Measurements from ENCODE around the gene SYNJ2. TPM values are rescaled to one million over a fixed set of nuclear protein-coding genes. Genes with fewer than 3 reads are reported as not detected.

The SYNJ2 gene
- total RNA-seq, 2 experiments from 2014 or later: 38.2 to 38.5 TPM

DNA sequence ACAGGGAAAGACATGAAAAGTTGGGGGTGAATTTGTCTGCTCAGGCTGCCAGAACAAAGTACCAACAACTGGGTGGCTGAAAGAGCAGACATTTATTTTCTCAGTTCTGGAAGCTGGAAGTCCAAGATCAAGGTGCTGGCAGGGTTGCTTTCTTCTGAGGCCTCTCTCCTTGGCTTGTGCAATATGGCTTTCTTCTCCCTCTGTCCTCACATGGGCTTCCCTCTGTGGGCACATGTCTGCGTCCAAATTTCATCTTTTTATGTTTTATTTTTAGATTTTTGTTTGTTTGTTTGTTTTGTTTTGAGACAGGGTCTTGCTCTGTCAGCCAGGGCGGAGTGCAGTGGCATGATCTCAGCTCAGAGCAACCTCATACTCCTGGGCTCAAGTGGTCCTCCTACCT is 6.2 kb upstream of the SYNJ2 start:
- H3K9me3 Mint-ChIP-seq (ENCODE audit: insufficient read depth): no peaks in the 10 kb centered on the region
- ChIA-PET CTCF (interaction anchor here (0.9 to 1.5 kb wide), 3 partner anchors 13 to 96 kb away, joined by 3 to 4 read pairs (median 3); no protein-coding TSS in a partner anchor), POLR2A (no interaction called here)

DNA sequence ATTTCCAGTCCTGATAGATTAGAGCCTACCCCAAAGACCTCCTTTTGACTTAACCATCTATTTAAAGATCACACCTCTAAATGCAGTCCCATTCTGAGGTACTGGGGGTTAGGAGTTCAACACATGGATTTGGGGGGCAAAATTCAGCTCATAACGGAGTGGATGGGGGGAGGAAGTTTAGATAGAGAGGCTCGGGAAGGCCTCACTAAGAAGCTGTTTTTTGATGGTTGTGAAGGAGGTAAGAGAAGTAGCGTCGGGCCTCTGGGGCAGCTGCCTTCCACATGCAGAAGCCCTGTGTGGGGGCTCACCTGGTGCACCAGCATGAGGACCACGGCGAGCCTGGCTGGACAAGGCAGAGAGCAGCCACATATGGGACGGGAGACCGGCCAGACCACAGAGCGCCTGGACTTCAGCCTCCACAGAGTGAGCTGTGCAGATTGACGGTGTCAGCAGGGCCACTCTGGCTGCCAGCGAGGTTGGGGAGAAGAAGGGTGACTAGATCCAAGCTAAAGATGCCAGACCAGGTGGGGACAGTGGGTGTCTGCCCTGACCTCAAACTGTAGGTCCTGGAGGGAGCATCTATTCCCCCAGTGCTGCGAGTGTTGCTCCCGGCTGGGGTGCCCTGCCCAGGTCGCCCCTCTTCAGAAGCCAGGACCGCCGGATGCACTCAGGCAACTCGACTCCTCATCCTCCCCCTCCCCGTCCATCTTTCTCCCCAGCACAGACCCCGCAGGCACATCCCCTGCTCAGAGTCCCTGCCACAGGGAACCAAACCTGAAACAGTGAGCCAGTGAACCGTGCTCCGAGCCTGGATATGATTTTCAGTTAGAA is 5.1 kb upstream of the SYNJ2 start:
- POLR2A ChIA-PET: interaction anchor here (0.5 kb wide), 1 partner anchor 1193 kb away, joined by 3 read pairs; no protein-coding TSS in a partner anchor
- no peak for ATAC-seq
- Mint-ChIP-seq H3K4me1 (ENCODE audit: low read depth) (peaks cover 40% of the 10 kb centered on the region), H3K4me3 (no peak overlapping the region), H3K9me3 (ENCODE audit: insufficient read depth) (no peaks in the 10 kb centered on the region), H3K27me3 (ENCODE audit: low read depth) (peaks cover 20% of the 10 kb centered on the region), H3K36me3 (ENCODE audit: low read depth) (no peaks in the 10 kb centered on the region), H3K27ac (no peak overlapping the region)
- CTCF ChIA-PET: interaction anchor here (0.5 to 1.5 kb wide), 3 partner anchors 11 to 30 kb away, joined by 3 read pairs; no protein-coding TSS in a partner anchor
- no peak for DNase-seq

More for the DNA sequence above, 6.2 kb upstream of the SYNJ2 start:
- H3K27me3 Mint-ChIP-seq (ENCODE audit: low read depth): peaks cover 29% of the 10 kb centered on the region
- DNase-seq (no peak), ATAC-seq (no peak)
- no peaks in the 10 kb centered on the region for H3K36me3 Mint-ChIP-seq (ENCODE audit: low read depth)
- H3K27ac Mint-ChIP-seq: no peak overlapping the region
- no peak overlapping the region for H3K4me3 Mint-ChIP-seq
- H3K4me1 Mint-ChIP-seq (ENCODE audit: low read depth): peaks cover 33% of the 10 kb centered on the region

DNA sequence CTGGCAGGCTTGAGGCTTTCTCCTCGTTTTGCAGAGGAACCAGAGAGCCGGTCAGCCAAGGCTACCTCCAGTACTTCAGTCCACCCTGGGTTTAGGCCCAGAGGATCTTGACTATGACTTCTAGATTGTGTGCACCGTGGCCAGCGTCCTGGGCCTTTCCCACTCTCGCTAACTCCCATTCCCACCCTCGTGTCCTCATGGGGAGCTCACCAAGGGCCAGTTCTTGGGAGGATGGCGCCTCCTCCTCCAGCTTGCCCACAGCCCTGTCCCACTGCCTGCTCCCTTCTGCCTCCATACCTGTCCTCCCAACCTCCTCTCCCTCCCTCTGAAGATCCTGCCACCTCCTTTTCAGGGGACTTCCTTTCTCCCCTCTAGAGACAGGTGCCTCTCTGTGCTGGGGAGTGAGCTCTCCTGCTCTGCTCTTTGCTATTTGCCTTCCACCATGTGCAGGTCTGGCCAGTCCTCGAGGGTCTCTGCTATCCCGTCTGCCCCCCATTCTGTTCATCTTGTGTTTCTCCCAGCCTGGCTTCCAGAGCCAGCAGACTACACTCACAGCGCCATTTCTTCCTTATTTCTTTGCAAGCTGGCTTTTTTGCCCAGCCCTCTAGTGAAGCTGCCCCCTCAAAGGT is 4.4 kb upstream of the SYNJ2 start:
- peaks cover 17% of the 10 kb centered on the region for H3K27me3 Mint-ChIP-seq (ENCODE audit: low read depth)
- H3K4me1 Mint-ChIP-seq (ENCODE audit: low read depth): peaks cover 41% of the 10 kb centered on the region
- no peaks in the 10 kb centered on the region for H3K9me3 Mint-ChIP-seq (ENCODE audit: insufficient read depth)
- H3K27ac Mint-ChIP-seq: no peak overlapping the region
- ChIA-PET CTCF (interaction anchor here (0.5 kb wide), 1 partner anchor 12 kb away, joined by 3 read pairs; no protein-coding TSS in a partner anchor), POLR2A (interaction anchor here (0.6 kb wide), 1 partner anchor 1044 kb away, joined by 3 read pairs; no protein-coding TSS in a partner anchor)
- no peak for DNase-seq
- no peak overlapping the region for H3K4me3 Mint-ChIP-seq
- no peaks in the 10 kb centered on the region for H3K36me3 Mint-ChIP-seq (ENCODE audit: low read depth)
- no peak for ATAC-seq

DNA sequence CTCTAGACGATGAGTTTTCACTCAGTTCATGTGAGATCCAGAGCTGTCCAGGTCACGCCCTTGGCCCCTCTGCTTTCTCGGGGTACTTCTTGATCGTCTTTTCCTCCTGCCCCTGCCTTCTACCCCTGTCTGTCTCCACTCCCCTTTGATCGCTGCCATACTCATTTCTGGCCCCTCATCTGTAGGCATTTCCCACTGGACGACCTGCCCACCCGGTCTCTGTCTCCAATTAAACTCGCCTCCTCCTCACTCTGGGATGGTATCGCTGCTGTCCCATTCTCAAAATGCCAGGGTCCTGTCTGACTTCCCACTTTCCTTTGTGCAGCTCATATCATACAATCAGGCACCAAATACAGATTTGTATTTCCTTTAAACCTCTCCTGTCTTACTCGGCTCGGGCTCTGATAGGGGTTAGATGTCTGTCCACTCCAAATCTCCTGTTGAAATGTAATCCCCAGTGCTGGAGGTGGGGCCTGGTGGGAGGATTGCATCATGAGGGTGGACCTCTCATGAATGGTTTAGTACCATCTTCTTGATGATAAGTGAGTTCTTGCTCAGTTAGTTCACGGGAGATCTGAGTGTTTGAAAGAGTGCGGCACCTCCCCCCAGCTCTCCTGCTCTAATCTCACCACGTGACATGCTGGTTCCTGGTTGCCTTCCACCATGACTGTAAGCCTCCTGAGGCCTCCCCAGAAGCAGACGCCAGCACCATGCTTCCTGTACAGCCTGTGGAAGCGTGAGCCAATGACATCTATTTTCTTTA is 3.5 kb upstream of the SYNJ2 start:
- DNase-seq: no peak
- no peaks in the 10 kb centered on the region for H3K9me3 Mint-ChIP-seq (ENCODE audit: insufficient read depth)
- H3K4me1 Mint-ChIP-seq (ENCODE audit: low read depth): peaks cover 50% of the 10 kb centered on the region
- no peak overlapping the region for H3K4me3 Mint-ChIP-seq
- ATAC-seq: no peak
- ChIA-PET CTCF (interaction anchor here (1.0 kb wide), 1 partner anchor 14 kb away, joined by 3 read pairs; no protein-coding TSS in a partner anchor), POLR2A (interaction anchor here (0.6 kb wide), 1 partner anchor 1043 kb away, joined by 3 read pairs; no protein-coding TSS in a partner anchor)
- H3K36me3 Mint-ChIP-seq (ENCODE audit: low read depth): peaks cover 2% of the 10 kb centered on the region
- peaks cover 15% of the 10 kb centered on the region for H3K27me3 Mint-ChIP-seq (ENCODE audit: low read depth)
- H3K27ac Mint-ChIP-seq: peak overlapping the region; percentile 6

DNA sequence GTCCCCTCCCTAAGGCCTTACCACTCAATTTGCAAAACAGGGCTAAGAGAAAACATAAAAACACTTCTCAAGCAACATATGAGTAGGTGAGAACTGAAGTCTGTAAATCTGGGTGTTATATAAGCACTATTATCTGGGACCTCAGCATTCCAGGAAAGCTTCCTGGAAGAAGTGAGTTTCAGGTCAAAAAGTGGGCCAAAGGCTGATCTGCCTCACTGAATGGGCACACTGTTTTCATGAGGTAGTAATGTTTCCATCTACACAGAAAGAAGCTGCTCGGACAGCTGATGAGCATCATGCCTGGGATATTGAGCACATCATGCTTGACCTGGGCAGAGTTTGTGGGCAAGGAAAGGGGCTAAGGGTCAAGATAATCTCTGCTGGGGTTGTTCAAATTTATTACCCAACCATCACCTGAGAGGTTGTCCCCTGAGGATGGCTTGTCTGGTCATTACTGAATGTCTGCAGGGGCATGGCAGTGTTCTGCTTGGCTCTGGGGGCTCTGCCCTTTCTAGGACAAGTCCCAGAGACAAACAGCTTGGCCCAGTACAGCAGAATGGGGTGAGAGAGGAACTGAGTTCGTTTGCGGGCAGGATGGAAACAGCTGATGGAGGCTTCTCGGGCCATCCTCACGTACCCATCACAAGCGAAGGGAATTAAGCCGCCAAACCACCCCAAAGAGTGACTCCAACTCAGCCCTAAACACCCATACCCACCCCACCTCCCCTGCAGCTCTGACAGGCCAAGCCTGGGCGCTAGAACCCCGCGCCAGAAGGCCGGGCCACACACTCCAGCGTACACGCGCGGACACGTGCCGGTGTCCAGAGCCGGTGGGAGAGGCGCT is 1.2 kb upstream of the SYNJ2 start:
- peaks cover 71% of the 10 kb centered on the region for H3K4me1 Mint-ChIP-seq (ENCODE audit: low read depth)
- peak overlapping the region; percentile 95 for H3K4me3 Mint-ChIP-seq
- ChIA-PET POLR2A (no interaction called here), CTCF (interaction anchor here (0.7 to 1.5 kb wide), 3 partner anchors 46 to 135 kb away, joined by 3 to 6 read pairs (median 4); no protein-coding TSS in a partner anchor)
- peaks cover 13% of the 10 kb centered on the region for H3K27me3 Mint-ChIP-seq (ENCODE audit: low read depth)
- DNase-seq: peak; percentile 31
- ATAC-seq: no peak
- peaks cover 3% of the 10 kb centered on the region for H3K36me3 Mint-ChIP-seq (ENCODE audit: low read depth)
- H3K27ac Mint-ChIP-seq: peak overlapping the region; percentile 80
- H3K9me3 Mint-ChIP-seq (ENCODE audit: insufficient read depth): no peaks in the 10 kb centered on the region

DNA sequence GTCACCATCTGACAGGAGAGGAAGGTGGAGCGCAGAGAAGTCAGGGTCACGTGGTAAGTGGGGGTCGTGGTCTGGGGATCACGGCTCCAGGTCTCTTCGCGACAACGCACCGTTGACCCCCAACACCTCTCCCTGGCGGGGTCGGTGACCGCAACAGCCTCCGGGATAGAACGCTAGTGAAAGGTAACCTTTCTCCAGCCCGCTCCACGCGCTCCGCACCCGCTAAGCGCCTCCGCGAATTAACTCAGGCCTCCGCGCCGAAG is 600 bp upstream of the SYNJ2 start:
- peaks cover 76% of the 10 kb centered on the region for H3K4me1 Mint-ChIP-seq (ENCODE audit: low read depth)
- DNase-seq (no peak), ATAC-seq (no peak)
- H3K4me3 Mint-ChIP-seq: peak overlapping the region; percentile 95
- peak overlapping the region; percentile 80 for H3K27ac Mint-ChIP-seq
- H3K36me3 Mint-ChIP-seq (ENCODE audit: low read depth): peaks cover 3% of the 10 kb centered on the region
- ChIA-PET CTCF (no interaction called here), POLR2A (interaction anchor here (1.2 kb wide), 1 partner anchor 65 kb away, joined by 4 read pairs; no protein-coding TSS in a partner anchor)
- peaks cover 13% of the 10 kb centered on the region for H3K27me3 Mint-ChIP-seq (ENCODE audit: low read depth)
- no peaks in the 10 kb centered on the region for H3K9me3 Mint-ChIP-seq (ENCODE audit: insufficient read depth)

DNA sequence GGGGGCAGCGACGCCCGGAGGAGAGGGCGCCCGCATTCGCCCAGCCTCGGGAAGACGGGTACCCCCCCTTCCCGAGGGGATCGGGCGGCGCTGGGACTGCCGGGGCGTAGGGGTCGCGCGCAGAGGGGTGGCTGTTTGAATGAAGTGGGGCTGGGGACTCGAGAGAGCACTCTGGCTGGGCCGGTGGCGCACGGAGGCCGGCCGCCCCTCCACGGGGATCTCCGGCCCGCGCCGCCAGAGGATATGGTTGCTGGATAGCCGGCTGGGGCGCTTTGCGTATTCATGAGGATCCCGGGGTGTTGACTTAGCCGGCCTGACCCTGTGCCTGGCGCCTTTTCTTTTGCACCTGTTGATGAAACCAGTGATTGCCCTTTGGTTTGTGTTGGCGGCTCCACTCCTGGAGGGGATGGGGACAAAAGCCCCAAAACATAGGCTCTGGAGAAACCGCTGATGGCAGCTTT is 469 bp downstream of the SYNJ2 start:
- ATAC-seq (peak; percentile 9), DNase-seq (peak; percentile 47)
- Mint-ChIP-seq H3K4me1 (ENCODE audit: low read depth) (peaks cover 78% of the 10 kb centered on the region), H3K27ac (peak overlapping the region; percentile 86), H3K36me3 (ENCODE audit: low read depth) (peaks cover 3% of the 10 kb centered on the region), H3K4me3 (peak overlapping the region; percentile 95), H3K27me3 (ENCODE audit: low read depth) (peaks cover 12% of the 10 kb centered on the region), H3K9me3 (ENCODE audit: insufficient read depth) (no peaks in the 10 kb centered on the region)
- CTCF ChIA-PET: interaction anchor here (0.6 to 3.7 kb wide), 7 partner anchors 8 to 146 kb away, joined by 3 to 40 read pairs (median 3); no protein-coding TSS in a partner anchor
- POLR2A ChIA-PET: interaction anchor here (1.2 to 2.1 kb wide), 2 partner anchors 44 to 64 kb away, joined by 4 to 11 read pairs; no protein-coding TSS in a partner anchor

DNA sequence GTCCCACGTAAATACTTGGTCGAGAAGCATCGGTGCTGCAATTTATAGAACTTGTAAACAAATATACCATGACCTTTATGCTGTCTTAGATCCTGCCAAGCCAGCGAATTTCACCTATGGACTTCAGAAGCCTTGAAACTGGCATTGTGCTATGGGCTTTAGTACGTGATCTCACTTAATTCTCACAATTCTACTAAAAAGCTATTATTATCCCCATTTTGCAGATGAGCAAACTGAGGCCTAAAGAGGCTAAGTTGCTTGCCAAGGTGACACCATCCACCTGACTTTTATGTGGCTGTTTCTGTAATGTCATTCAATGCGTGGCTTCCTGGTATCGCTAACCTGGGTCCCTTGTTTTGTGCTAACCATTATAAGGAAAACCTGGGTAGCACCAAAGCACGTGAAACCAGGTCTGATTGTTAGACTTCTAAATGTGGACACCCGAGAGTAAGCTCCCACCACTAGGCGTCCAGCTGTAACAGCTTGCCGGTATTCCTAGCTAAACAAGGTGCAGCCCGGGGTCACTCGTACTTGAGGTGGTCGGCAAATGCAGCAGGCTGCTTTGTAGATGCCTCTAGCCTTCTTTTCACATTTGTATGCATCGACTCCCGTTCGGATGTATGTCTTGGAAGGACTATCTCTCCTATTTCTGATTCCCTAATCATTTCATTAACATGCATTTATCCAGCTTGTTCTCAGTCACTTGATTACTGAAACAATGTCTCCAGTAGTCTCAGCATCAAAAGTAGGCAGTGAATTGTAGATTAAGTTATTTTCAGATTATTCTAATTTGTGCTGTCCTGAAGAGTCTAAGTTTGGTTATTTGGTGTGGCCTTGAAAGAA is 1.1 kb downstream of the SYNJ2 start:
- Mint-ChIP-seq H3K4me1 (ENCODE audit: low read depth) (peaks cover 73% of the 10 kb centered on the region), H3K27ac (peak overlapping the region; percentile 86), H3K4me3 (peak overlapping the region; percentile 95), H3K9me3 (ENCODE audit: insufficient read depth) (no peaks in the 10 kb centered on the region), H3K27me3 (ENCODE audit: low read depth) (peaks cover 6% of the 10 kb centered on the region), H3K36me3 (ENCODE audit: low read depth) (peaks cover 3% of the 10 kb centered on the region)
- POLR2A ChIA-PET: interaction anchor here (2.1 kb wide), 1 partner anchor 44 kb away, joined by 11 read pairs; no protein-coding TSS in a partner anchor
- DNase-seq (no peak), ATAC-seq (no peak)
- CTCF ChIA-PET: interaction anchor here (0.8 to 3.7 kb wide), 8 partner anchors 8 to 145 kb away, joined by 3 to 40 read pairs (median 6); no protein-coding TSS in a partner anchor

DNA sequence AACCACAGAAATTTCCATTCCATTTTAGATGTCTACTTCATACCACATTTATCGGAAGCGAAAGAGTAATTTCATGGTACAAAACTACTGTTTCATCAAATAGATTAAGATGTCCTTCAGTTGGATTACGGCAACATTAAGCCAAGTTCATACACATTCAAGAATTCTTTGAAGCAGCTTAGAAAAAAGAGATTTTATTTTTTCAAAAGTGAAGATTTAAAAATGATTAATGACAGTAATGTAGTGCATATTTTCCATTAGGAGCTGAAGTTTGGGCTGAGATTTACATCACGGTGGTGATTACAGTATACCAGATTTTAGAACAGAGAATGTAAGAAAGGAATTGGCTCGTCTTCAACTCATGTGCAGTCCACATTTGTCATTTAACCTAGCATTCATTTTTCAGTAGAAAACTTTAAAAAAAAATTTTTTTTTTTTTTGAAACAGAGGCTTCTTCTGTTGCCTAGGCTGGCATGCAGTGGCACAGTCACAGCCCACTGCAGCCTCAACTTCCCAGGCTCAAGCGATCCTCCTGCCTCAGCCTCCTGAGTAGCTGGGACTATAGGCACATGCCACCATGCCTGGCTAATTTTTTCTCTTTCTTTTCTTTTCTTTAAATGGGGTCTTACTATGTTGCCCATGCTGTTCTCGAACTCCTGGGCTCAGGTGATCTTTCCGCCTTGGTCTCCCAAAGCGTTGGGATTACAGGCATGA is 1.9 kb downstream of the SYNJ2 start:
- Mint-ChIP-seq H3K9me3 (ENCODE audit: insufficient read depth) (no peaks in the 10 kb centered on the region), H3K4me3 (peak overlapping the region; percentile 95), H3K36me3 (ENCODE audit: low read depth) (peaks cover 3% of the 10 kb centered on the region), H3K27me3 (ENCODE audit: low read depth) (no peaks in the 10 kb centered on the region), H3K27ac (peak overlapping the region; percentile 86), H3K4me1 (ENCODE audit: low read depth) (peaks cover 74% of the 10 kb centered on the region)
- CTCF ChIA-PET: interaction anchor here (0.7 to 3.7 kb wide), 8 partner anchors 7 to 100 kb away, joined by 3 to 40 read pairs (median 6); no protein-coding TSS in a partner anchor
- POLR2A ChIA-PET: interaction anchor here (0.9 to 2.1 kb wide), 3 partner anchors 12 to 65 kb away, joined by 3 to 11 read pairs (median 6); no protein-coding TSS in a partner anchor
- ATAC-seq (no peak), DNase-seq (no peak)

All from activated CD8-positive, alpha-beta T cell treated with anti-CD3 and anti-CD28 coated beads, Interleukin-2, amount 10 ng/mL, durations not matched to agents 7 days and 5 days (primary cell).